GM19395 (cell line): ENCODE measurements around the gene ABCD4.

Experiments used
- ATAC-seq: cut with Tn5 transposase; IDR thresholded peaks from one replicate; pipeline ENCODE4 v1.9.1; 2021; ENCODE audit warnings: mild to moderate bottlenecking, moderate library complexity; ENCODE audit not compliant: unreplicated experiment

The ABCD4 gene

DNA sequence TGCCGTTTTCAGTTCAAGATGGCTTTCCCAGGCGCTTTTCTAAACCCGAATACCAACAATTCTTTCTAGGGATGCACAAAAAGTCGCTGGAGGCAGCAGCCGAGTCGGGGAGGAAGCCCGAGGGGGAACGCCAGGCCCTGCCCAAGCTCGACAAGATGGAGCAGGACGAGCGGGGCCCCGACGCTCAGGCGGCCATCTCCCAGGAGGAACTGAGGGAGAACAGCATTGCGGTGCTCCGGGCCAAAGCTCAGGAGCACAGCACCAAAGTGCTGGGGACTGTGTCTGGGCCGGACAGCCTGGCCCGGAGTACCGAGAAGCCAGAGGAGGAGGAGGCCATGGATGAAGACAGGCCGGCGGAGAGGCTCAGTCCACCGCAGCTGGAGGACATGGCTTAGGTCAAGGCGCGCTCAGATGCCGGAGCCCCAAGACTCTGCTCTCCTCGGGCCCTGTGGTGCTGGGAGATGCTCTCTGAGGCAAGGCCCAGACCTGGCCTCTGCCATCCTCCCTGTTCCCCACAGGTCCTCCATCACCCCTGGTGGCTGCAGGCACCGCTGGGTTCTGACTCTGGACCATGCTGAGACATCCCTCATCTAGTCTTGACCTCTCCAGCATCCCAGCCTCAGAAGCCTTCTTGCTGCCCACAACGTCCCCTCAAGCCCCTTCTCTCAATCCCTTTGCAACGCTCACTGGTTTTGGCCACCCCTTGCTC, 42.1 kb downstream of the ABCD4 start:
- ATAC-seq = no peak

DNA sequence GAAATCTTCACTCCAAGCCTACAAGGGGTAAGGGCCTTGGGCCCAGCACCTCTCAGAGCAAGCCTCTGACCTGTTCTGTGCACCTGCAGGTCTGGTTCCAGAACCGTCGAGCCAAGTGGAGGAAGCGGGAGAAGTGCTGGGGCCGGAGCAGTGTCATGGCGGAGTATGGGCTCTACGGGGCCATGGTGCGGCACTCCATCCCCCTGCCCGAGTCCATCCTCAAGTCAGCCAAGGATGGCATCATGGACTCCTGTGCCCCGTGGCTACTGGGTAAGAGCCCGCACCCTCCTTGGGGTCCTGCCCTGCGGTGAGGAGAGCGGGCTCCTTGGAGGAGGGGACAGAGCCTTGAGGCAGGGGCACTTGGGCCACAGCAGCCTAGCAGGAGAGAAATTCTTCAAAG, 43.2 kb downstream of the ABCD4 start:
- ATAC-seq = no peak

DNA sequence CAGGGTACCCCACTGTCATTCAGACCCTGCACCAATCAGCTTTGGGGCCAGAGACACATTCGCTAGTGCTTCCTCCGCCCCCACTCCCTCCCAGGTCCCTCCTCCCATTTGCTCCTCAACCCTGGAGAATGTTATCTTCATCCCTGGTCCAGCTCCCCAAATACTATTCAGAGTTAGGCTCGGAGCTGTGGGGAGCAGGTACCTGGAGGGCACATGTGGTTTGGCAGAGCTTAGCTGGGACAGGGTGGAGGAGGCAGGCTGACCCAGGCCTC, 44.0 kb downstream of the ABCD4 start:
- no peak for ATAC-seq

DNA sequence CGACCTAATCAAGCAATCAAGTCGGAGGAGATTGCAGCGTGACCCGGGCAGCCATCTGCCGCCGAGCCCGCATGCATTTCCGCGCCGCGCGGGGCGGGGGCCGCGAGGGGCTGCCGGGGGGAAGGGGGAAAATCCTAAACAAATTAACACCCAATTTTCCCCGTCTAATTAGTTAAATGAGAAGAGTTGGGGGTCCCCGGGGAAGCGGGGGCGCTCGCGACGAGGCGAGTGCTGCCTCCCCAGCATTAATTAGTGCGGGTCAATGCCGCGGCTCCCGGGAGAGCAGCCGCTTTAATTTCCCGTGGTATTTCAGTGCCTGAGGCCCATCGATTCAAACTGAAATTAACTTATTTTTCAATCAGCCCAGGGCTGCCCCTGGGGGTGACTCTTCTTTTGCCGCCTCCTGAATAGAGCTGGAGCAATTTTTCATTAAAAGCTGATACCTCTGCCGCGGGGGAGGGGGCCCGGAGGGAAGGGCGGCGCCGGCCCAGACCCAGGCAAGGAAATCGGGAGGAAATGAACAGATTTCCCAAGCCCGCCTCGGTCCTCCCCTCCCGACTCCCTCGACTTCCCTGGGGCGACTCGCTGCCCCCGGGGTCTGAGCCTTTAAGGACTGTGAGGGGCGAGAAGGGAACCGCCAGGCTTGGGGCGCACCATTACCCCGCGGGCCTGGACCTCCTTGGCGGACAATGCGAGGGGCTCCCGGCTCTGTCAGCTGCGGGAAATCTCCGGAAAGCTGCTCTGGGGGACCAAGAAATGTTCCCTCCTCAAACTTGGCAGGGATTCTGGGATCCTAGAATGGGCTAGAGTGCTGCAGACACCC, 44.6 kb downstream of the ABCD4 start:
- no peak for ATAC-seq

DNA sequence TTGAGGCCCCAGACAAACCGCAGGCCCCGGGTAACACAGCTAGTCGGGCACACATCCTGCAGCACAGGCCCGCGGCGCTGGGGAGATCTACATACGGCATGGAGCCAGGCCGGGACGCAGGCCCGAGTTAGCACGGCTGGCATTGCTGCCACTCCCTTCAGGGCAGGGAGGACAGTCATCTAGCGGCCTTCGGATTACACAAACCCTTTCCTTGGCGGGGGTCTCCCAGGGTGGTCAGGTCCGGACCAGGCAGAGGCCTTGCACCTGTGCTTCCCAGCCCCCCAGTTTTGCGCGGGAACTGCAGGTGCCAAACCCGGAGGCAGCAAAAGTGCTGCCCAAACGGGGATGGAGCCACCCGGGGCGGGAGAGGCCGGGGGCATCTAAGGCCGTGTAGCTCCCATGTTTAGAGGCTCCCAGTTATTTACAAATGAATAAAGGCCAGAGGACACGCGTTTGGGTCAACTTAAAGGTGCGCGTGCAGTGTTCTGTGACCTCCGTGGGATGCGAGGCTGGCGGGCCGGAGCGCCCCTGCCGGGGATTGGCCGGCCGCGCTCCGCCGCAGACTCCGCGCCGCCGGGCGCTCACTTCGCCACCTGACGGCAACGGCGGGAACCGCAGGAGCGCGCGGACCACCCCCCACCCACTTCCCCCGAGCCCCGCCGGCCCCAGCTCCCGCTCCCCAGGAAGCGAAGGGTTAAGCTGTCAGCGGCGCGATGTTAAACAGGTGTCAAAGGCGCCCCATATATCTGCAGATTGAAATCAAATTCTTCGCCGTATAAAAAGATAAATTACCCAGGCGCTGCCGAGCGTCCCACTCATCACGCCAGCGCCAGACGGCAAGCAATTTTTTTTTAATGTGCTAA, 45.4 kb downstream of the ABCD4 start:
- peak; percentile 68 for ATAC-seq

DNA sequence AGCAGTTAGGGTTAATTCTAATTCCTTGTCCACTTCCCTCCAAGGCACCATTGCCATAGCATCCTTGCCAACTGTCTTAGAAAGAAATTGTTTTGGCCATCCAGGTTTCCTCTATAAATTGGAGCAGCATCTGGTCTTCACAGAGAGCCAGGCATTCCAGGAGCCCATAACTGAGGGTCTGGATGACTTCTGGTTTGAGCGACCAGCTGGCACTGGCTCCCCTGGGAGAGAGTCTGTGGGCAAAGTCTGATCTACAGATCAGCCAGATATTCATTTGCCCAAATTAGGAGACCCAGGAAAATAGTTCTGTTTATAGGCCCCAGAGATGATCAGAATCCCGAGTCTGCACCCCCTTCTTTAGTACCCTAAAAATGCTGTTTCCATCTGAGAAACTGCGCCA, 47.5 kb downstream of the ABCD4 start:
- no peak for ATAC-seq

DNA sequence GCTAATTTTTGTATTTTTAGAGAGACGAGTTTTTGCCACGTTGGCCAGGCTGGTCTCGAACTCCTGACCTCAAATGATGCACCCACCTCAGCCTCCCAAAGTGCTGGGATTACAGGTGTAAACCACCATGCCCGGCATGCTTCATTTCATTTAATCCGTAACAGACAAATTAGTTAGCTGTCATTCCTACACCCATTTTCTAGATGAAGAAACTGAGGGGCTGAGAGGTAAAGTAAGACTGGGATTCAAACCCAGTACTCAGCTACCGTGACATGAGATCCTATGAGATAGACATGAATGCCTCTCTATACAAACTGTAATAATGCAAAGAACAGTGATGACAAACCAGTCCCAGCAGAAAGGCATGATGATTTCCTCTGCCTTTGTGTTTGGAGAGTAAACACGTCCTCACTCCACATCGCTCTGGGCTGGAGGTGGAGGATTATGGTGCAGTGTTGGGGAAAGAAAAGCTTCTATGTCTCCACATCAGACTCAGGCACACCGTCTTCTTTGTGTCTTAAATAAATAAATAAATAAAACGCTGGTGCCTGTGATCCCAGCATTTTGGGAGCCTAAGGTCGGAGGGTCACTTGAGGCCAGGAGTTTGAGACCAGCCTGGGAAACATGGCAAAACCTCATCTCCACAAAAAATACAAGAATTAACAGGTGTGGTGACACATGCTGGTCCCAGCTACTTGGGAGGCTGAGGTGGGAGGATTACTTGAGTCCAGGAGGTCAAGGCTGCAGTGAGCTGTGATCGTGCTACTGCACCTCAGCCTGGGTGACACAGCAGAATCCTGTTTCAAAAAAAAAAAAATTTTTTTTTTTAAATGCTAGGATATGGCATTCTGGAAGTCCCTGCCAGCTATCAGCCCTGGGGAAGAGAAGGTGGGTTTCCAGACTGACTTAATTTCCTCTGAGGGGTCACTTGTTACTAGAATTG, 53.0 kb downstream of the ABCD4 start:
- no peak for ATAC-seq

DNA sequence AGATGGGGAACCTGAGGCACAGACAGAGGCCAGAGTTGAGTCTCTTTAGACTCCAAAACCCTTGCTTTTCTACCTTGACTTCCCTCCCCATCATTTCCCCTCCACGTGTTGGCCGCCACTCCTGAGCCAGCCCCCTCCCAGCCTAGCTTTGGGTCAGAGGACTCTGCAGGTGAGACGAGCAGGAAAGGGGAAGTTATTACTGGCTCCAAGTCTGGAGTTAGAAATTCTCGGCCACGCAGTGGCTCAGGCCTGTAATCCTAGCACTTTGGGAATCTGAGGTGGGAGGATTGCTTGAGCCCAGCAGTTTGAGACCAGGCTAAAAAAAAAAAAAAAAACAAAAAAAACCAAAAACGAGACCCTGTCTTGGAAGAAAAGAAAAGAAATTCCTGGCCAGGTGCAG, 54.7 kb downstream of the ABCD4 start:
- no peak for ATAC-seq

DNA sequence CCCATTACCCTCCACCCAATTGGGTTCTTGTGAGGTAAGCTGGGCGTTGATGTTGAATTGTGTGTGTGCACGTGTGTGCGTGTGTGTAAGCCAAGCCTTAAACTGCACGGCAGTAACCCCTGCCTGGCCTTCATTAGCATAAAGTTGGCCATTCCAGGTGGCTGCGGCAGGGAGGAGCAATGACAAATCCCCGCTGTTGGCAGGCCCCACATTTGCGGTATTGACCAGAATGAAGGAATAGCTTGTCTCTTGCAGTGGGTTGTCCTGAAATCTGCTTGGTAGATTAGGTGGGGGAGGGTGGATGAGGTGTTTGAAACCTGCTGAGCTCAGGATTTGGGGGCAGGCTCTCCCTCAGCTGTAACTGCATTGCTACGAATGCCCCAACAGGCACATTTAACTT, 56.2 kb downstream of the ABCD4 start:
- ATAC-seq = no peak

DNA sequence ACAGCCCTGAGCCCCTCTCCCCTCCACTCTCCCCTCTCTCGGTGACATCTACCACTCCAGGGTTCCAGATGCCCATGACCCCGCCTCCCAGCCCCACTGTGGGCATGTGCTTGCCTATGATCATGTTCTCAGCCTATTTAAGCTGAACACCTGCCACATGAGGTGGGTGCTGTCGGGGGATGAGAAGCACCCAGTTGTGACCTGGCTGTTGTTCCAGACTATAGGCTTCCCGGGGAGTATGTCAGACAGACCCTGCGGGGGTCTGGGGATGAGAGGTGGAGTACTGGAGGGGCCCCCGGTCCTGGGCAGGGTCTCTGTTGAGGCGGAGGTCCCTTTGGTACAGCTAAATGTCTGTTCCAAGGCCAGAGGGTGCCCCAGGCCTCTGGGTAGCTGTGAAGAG, 57.4 kb downstream of the ABCD4 start:
- no peak for ATAC-seq

DNA sequence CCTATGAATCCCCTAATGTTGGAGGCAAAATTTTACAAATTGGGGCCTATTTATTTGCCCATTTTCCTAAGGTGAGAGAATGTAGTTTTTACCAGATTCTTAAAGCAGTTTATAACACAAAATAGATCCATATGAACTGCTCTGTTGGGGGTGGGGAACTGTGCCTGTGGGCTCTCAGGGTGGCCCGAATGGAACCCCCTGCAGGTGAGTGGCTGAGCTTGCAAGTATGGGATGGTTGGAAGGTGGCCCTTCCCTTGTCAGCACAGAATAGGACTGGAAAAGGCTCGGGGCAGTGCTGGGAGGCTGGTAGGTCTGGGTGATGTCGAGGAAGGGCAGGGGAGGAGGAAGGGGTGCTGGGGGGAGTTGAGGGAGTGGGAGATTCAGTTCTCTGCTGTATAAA, 58.6 kb downstream of the ABCD4 start:
- ATAC-seq = no peak

DNA sequence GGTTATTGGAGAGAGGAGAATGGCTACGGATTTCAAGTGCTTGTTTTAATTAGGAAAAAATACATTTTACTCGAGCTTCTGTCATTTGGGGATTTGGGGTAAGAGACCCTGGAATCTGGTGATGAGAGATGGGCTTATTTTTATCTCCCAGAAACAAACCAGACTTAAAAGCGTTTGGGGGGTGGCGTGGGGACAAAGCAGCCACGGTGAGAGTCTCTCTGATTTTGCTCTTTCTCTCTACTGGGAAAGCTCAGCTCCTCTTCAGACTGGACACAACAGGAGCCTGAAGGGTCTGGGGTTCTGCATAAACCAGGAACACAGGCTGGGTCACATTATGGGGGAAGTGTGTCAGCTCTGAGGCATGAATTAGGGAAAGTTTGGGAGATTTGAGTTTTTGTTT, 59.7 kb downstream of the ABCD4 start:
- ATAC-seq = no peak

DNA sequence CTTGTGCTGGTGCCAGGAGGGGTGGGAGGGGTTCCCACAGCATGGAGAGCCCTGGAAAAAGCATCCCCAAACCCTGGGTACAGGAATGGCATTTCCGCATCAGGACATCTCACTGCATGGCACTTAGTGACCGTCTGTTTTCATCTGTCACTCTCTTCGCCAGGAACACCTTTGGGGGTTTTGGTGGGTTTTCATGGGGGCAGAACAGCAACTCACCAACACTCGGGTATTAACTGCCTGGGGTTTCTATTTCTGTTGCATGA, 60.0 kb downstream of the ABCD4 start:
- no peak for ATAC-seq

DNA sequence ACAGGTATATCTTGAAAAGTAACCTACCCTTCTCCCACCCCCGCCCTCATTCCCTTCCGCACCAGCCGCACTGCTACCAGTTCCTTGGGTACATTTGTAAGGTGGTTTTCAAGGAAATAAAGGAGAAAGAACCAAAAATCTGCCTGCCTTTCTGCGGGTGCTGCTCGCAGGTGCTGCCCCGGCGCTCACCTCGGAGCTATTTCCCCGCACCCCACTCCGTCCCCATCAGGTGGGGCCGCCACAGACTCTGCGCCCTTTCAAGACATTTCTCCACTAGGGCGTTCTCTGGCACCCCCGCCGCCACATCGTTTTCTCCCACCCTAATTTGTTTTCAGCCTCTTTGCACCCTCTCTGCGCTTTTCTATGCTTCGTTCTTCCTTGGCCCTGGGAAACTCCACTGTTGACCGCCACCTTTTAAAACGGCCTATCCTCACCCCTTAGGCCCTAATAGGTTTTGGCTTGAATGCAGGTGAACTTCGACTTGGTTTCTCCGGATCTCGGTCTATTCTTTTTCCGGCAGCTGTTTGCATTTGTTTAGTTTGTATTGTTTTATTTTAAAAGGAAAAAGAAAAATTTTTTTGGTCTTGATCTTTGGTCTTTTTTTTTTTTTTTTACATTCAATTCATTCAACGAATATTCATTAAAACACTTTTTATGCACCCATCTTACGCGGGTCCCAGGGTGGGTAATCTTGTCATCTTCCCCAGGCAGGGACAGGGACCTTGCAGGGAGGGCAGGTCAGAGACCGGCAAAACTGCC, 60.5 kb downstream of the ABCD4 start:
- ATAC-seq = no peak

DNA sequence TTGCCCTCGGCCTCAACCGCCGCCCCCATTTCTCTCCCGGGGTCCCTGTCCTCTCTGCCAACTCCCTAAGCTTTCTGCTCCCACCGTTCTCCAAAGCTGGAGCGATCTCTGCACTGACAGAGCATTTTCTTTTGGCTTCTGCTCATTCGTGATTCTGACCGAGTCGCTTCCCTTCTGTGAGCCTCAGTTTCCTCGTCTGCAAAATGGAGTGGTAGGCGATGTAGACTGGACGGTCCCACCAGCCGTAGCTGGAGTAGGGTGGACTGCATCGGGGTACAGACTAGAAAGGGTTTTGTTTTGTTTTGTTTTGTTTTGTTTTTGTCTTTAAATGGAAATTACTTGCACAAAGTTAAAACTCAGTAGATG, 61.1 kb downstream of the ABCD4 start:
- no peak for ATAC-seq

DNA sequence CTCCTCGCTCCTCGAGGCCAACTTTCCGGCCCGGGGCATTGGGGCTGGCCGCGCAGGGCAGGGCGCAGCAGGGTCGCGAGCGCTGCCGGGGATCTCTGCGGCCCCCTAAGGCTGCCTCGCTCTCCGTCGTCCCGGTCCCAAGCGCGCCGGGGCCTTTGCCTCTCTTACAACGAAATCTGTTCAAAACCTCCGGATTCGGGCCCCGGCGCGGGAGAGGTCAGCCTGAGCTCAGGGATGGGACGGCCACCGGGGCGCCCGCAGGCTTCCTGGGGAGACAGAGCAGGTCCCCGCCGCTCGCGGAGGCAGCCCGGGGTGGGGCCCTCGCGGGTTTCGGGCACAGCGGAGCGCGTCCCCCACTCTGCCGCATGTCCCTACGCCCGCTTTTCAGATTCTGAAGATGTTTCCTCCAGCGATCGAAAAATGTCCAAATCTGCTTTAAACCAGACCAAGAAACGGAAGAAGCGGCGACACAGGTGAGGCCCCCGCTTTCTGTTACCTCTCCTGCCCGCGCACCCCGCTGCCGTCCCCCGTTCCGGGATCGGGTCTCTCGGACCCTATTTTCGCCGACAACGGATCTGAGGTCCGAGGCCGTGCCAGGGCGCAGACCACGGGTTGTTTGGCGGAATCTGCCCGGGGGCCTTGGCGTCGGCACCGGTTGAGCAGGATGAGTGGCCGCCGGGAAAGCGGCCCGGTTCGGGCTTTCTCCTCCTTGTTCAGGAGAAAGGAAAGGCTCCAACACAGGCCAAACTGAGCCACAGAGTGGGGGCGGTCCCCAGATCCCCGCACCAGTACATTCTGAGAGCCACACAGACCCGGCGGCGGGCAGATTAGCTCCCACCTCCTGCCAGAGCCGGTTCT, 61.7 kb downstream of the ABCD4 start:
- no peak for ATAC-seq

DNA sequence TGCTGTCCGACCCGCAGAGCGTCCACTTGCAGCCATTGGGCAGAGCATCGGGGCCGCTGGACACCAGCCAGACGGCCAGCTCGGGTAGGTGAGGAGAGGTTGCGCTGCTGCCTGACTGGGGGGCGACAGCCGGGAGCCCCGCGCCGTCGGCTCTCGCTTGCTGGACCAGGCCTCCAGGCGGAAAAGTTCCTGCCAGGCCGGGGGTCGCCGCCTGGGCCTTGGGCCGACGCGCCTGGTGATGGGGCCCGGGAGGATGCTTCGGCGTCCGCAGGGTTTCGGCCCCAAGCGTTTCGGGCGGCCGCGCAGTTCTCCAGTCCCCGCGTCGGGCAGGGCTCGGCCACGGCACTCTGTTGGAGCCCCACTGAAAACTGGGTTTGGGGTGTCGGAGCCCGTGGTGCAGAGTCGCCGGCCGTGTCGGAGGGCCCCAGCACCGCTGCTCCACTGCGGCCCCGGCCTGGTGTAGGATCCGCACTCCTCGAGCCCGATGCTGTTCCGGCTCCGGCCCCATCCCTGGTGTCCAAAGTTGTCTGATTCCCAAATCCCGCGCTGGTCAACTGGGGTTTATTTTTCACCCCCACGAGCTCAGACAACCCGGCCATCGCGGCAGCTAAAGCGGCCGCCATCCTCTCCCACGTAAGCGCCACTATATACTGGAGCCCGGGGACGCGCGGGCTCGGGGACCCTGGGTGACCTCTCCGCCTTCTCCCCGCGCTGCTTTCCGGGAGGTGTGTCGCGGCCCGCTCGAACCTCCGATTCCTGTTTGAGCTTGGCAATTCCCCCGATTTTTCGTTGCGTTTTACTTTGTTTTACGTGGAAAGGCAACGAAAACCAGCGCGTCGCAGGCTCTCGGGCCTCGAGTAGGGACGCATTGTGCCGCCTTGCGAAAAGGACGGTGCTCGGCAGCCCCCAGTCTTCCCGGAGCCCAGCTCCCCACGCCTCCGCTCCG, 62.6 kb downstream of the ABCD4 start:
- ATAC-seq = no peak
